SK-N-SH treated with all-trans-retinoic acid at 6 μM for 48 hours (cell line): ENCODE results near the gene MGME1.

ENCODE experiments used
- ARNTL ChIP-seq: fragments of 450-650 bp; formaldehyde crosslinking; IDR thresholded peaks from 2 replicates; pipeline ENCODE4 v1.5.0; 2020; ENCODE audit warnings: low read depth, mild to moderate bottlenecking, moderate library complexity, borderline replicate concordance
- RARB ChIP-seq: fragments of 250-450 bp; sonication (Bioruptor Pico); IDR thresholded peaks from 2 replicates; pipeline ENCODE4 v1.8.0; 2021; ENCODE audit warnings: mild to moderate bottlenecking, moderate library complexity
- SNAI2 ChIP-seq: fragments of 250-450 bp; sonication (Bioruptor Pico); IDR thresholded peaks from 2 replicates; pipeline ENCODE4 v1.5.0; 2020; ENCODE audit warnings: mild to moderate bottlenecking, moderate library complexity

DNA sequence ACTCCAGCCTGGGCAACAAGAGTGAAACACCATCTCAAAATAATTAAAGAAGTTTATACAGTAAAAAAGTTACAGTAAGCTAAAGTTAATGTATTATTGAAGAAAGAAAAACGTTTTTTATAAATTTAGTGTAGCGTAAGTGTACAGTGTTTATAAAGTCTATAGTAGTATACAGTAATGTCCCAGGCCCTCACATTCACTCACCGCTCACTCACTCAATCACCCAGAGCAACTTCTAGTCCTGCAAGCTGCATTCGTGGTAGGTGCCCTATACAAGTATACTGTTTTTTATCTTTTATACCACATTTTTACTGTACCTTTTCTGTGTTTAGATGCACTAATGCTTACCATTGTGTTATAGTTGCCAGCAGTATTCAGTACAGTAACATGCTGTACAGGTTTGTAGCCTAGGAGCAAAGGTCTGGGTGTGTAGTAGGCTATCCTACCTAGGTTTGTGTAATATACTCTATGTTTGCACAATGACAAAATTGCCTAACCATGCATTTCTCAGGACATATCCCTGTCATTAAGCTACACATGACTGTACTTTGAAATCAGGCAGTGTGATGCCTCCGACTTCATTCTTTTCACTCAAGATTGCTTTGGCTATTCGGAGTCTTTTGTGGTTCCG lies 16.7 kb downstream of the MGME1 start:
- TF ChIP-seq RARB (CRISPR knock-in tag) (no peak), ARNTL (CRISPR knock-in tag) (no peak), SNAI2 (CRISPR knock-in tag) (no peak)
